ENCODE results near the gene HTR3A.
"Not testable (repeated sequence)": the region's sequence is repeated elsewhere in the genome, so short reads cannot be mapped to it uniquely, and the experiment has no call there.

The HTR3A gene

DNA sequence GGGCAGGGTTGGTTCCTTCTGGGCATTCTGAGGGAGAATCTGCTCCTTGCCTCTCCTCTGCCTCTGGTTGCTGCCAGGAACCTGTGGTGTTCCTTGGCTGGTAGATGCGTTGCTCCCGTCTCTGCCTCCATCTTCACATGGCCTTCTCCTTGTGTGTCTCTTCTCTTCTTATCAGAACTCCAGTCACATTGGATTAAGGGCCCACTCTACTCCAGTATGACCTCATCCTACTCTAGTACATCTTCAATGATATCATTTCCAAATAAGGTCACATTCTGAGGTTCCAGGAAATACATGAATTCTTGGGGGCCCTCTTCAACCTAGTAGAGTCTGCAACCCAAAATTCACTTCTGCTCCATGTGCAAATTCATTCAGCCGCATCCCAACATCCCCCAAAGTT, 37.0 kb upstream of the HTR3A start:
- H3K4me3 ChIP-seq (ENCODE audit: low read length): no peak overlapping the region
- no peak for DNase-seq (ENCODE audit: low read depth)
- TF ChIP-seq, protein P1, sequence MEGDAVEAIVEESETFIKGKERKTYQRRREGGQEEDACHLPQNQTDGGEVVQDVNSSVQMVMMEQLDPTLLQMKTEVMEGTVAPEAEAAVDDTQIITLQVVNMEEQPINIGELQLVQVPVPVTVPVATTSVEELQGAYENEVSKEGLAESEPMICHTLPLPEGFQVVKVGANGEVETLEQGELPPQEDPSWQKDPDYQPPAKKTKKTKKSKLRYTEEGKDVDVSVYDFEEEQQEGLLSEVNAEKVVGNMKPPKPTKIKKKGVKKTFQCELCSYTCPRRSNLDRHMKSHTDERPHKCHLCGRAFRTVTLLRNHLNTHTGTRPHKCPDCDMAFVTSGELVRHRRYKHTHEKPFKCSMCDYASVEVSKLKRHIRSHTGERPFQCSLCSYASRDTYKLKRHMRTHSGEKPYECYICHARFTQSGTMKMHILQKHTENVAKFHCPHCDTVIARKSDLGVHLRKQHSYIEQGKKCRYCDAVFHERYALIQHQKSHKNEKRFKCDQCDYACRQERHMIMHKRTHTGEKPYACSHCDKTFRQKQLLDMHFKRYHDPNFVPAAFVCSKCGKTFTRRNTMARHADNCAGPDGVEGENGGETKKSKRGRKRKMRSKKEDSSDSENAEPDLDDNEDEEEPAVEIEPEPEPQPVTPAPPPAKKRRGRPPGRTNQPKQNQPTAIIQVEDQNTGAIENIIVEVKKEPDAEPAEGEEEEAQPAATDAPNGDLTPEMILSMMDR (conservative IDR thresholded peaks at IDR 0.05; ENCODE audit: low read depth, low read length): no peak

DNA sequence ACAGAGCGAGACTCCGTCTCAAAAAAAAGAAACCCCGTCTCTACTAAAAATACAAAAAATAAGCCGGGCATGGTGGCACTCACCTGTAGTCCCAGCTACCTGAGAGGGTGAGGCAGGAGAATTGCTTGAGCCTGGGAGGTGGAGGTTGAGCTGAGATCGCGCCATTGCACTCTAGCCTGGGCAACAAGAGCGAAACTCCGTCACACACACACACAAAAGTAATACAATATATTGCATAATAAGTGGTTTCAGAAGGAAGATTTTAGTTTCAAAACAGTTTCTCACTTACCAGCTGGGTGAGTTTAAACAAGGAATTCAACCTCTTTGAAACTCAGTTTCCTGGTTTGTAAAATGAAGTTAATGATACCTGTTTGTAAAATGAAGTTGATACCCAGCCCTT, 32.7 kb upstream of the HTR3A start:
- TF ChIP-seq, protein P1 (conservative IDR thresholded peaks at IDR 0.05; ENCODE audit: low read depth, low read length): no peak
- no peak for DNase-seq (ENCODE audit: low read depth)
- no peak overlapping the region for H3K4me3 ChIP-seq (ENCODE audit: low read length)

DNA sequence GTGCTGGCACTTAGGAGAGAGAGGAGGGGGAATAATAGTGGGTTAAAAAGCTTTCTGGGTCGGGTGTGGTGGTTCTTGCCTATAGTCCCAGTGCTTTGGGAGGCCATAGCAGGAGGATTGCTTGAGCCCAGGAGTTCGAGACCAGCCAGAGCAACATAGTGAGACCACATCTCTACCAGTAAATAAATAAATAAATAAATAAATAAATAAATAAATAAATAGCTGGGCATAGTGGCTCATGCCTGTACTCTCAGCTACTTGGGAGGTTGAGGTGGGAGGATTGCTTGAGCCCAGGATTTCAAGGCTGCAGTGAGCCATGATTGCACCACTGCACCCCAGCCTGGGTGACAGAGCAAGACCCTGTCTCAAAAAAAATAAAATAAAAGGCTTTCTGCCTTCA, 28.7 kb upstream of the HTR3A start:
- DNase-seq (ENCODE audit: low read depth): not testable (repeated sequence)

DNA sequence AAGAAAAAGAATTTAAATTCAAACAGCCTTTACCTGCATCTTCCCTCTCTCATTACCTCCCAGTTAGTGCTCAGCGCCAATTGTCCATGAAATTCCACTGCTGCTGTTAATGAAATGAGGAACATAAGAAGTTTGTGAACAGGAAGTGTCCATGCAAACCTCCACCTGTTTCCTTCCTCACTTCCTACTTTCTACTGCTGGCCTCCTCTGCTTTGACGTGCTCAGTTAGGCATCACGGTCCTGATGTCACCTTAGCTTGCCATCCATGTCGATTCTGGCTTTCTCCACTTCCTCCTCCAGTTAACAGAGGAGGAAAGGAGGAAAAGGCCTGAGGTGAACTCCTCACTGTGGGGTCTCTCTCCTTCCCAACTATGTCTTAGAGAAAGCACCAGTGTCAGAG, 26.9 kb upstream of the HTR3A start:
- no peak for DNase-seq (ENCODE audit: low read depth)
- TF ChIP-seq, protein P1 (conservative IDR thresholded peaks at IDR 0.05; ENCODE audit: low read depth, low read length): no peak
- H3K4me3 ChIP-seq (ENCODE audit: low read length): no peak overlapping the region

More for the DNA sequence above, 28.7 kb upstream of the HTR3A start:
- H3K4me3 ChIP-seq (ENCODE audit: low read length): not testable (repeated sequence)

DNA sequence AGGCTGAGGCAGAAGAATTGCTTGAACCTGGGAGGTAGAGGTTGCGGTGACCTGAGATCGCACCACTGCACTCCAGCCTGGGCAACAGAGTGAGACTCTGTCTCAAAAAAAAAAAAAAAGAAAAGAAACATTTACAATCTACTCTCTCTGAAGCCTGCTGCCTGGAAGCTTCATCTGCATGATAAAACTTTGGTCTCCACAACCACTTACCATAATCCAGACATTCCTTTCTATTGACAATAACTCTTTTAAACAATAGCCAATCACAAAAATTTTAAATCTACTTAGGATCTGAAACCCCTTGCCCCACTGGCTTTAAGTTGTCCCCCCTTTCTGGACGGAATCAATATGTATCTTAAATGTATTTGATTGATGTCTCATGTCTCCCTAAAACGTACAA, 25.0 kb upstream of the HTR3A start:
- no peak overlapping the region for H3K4me3 ChIP-seq (ENCODE audit: low read length)
- TF ChIP-seq, protein P1 (conservative IDR thresholded peaks at IDR 0.05; ENCODE audit: low read depth, low read length): no peak
- DNase-seq (ENCODE audit: low read depth): no peak

DNA sequence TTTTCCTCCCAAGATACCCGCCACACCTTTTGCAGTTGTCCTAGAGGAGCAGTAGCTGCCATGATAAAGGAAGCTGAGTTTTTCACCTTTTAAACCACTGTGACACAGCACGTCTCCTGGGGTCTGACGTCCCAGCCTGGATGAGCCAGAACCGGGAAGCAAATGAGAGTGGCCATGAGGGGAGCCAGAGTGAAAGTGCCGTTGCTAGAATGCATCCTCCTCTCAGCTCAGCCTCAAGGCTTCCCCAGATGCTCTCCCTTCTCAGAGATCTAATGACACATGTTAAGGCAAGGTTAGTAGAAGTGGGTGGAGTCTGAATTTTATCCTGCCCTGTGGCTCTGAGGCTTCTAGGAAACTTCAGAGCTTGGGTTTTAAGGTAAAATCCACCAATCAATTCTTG, 23.4 kb upstream of the HTR3A start:
- no peak overlapping the region for H3K4me3 ChIP-seq (ENCODE audit: low read length)
- TF ChIP-seq, protein P1 (conservative IDR thresholded peaks at IDR 0.05; ENCODE audit: low read depth, low read length): no peak
- no peak for DNase-seq (ENCODE audit: low read depth)

DNA sequence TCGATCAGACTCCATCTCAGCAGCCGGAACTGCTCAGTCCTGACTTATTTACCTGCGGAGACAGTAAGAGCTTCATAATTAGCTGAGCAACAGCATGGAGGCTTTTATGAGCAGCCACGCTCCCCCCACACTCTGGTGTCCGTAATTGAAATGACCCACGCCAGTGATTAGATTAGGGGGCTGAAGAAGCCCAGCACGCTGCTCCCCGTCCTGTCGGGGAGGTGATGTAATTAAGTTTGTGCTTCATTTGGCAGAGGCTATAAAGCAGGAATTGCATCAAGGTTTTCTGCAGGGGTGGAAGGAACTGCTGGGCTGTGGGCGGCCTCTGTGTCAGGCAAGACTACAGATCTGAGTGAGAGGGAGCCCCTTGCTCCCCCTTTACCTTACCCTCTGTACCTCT, 22.8 kb upstream of the HTR3A start:
- no peak overlapping the region for H3K4me3 ChIP-seq (ENCODE audit: low read length)
- DNase-seq (ENCODE audit: low read depth): no peak

More for the DNA sequence above, 22.8 kb upstream of the HTR3A start:
- TF ChIP-seq, protein P1 (conservative IDR thresholded peaks at IDR 0.05; ENCODE audit: low read depth, low read length): no peak

Data from retinal pigment epithelial cell (primary cell).